Astrocyte (in vitro differentiated cells and primary cell): ENCODE results near the gene HAGHL. TPM values are rescaled to one million over a fixed set of nuclear protein-coding genes. Genes with fewer than 3 reads are reported as not detected.
A peak's percentile ranks its signal among the peaks of the same experiment; 100 is the strongest.

Source experiments
- DNase-seq: peaks from one replicate; pipeline ENCODE4 v3.0.0-alpha.2; 2010; ENCODE audit warnings: low read depth
- FAIRE-seq: peaks from 2 replicates; lab custom pipeline; 2011; peaks lifted over from hg19 to GRCh38; lab: Jason Lieb, UNC
- H2AFZ ChIP-seq: 2 replicates; pipeline ENCODE4 v1.6.0; 2012; ENCODE audit warnings: low read depth, low read length, inconsistent platforms
- H3K27ac ChIP-seq: 2 replicates; pipeline ENCODE4 v1.5.1; 2011; ENCODE audit warnings: low read depth, low read length, inconsistent platforms
- H3K27me3 ChIP-seq: 2 replicates; pipeline ENCODE4 v1.6.0; 2011; ENCODE audit warnings: low read length, inconsistent platforms; ENCODE audit not compliant: insufficient read depth
- H3K36me3 ChIP-seq: 2 replicates; pipeline ENCODE4 v1.5.1; 2011; ENCODE audit warnings: low read length, inconsistent platforms; ENCODE audit not compliant: insufficient read depth
- H3K4me1 ChIP-seq: 2 replicates; pipeline ENCODE4 v1.5.1; 2011; ENCODE audit warnings: low read length, inconsistent platforms; ENCODE audit not compliant: insufficient read depth
- H3K4me2 ChIP-seq: 2 replicates; pipeline ENCODE4 v1.6.0; 2012; ENCODE audit warnings: low read length, inconsistent platforms
- H3K4me3 ChIP-seq: 2 replicates; pipeline ENCODE4 v1.5.1; 2011; ENCODE audit warnings: low read depth, mild to moderate bottlenecking, low read length, inconsistent platforms; ENCODE audit not compliant: insufficient read depth
- H3K79me2 ChIP-seq: 2 replicates; pipeline ENCODE4 v1.6.0; 2012; ENCODE audit warnings: mild to moderate bottlenecking, low read length, inconsistent platforms; ENCODE audit not compliant: insufficient read depth
- H3K9ac ChIP-seq: 2 replicates; pipeline ENCODE4 v1.6.0; 2012; ENCODE audit warnings: mild to moderate bottlenecking, low read length, inconsistent platforms
- H3K9me3 ChIP-seq: 2 replicates; pipeline ENCODE4 v1.5.1; 2012; ENCODE audit warnings: low read depth, mild to moderate bottlenecking, low read length, inconsistent platforms; ENCODE audit not compliant: insufficient read depth
- H4K20me1 ChIP-seq: 2 replicates; pipeline ENCODE4 v1.6.0; 2012; ENCODE audit warnings: low read length, inconsistent platforms; ENCODE audit not compliant: insufficient read depth
- H3K27ac Mint-ChIP-seq: one replicate; pipeline ENCODE4 v1.8.0; 2021; ENCODE audit warnings: mild to moderate bottlenecking, mixed read lengths; ENCODE audit not compliant: unreplicated experiment
- H3K27me3 Mint-ChIP-seq: one replicate; pipeline ENCODE4 v1.8.0; 2021; ENCODE audit warnings: low read depth, mixed read lengths; ENCODE audit not compliant: unreplicated experiment
- H3K36me3 Mint-ChIP-seq: one replicate; pipeline ENCODE4 v1.8.0; 2021; ENCODE audit warnings: low read depth, mixed read lengths; ENCODE audit not compliant: unreplicated experiment
- H3K4me1 Mint-ChIP-seq: one replicate; pipeline ENCODE4 v1.8.0; 2021; ENCODE audit warnings: low read depth, mixed read lengths; ENCODE audit not compliant: unreplicated experiment
- H3K4me3 Mint-ChIP-seq: one replicate; pipeline ENCODE4 v1.8.0; 2021; ENCODE audit warnings: mild to moderate bottlenecking, moderate library complexity, mixed read lengths; ENCODE audit not compliant: unreplicated experiment
- H3K9me3 Mint-ChIP-seq: one replicate; pipeline ENCODE4 v1.8.0; 2021; ENCODE audit warnings: mild to moderate bottlenecking, mixed read lengths; ENCODE audit not compliant: unreplicated experiment
- CTCF ChIP-seq: IDR thresholded peaks from 2 replicates; pipeline ENCODE4 v1.5.1; 2011; ENCODE audit warnings: low read depth, mild to moderate bottlenecking, inconsistent platforms, low read length, moderate library complexity; ENCODE audit not compliant: insufficient read depth
- EZH2 ChIP-seq: IDR thresholded peaks from 2 replicates; pipeline ENCODE4 v1.6.1; 2012; ENCODE audit warnings: mild to moderate bottlenecking, low read length, inconsistent platforms; ENCODE audit not compliant: insufficient read depth
- total RNA-seq: library from RNA; stranded (reverse); gene quantifications from 2 replicates; pipeline ENCODE4 v1.2.1, GENCODE V29; 2021

HAGHL gene
- total RNA-seq, 1 donor from 2014 or later = 15.5 TPM

GRCh38 chr16:760065-760464 lies 33.2 kb downstream of the HAGHL start:
- Mint-ChIP-seq H3K4me1 (no peaks in the 10 kb centered on the region), H3K36me3 (peaks cover 3% of the 10 kb centered on the region), H3K27ac (no peak overlapping the region), H3K9me3 (peaks cover 5% of the 10 kb centered on the region), H3K27me3 (peaks cover 8% of the 10 kb centered on the region), H3K4me3 (no peak overlapping the region)
- no peak for TF ChIP-seq CTCF
- TF ChIP-seq EZH2 = no peak
- Histone ChIP-seq H3K4me1 (peaks cover 7% of the 10 kb centered on the region), H3K27ac (no peak overlapping the region), H4K20me1 (no peaks in the 10 kb centered on the region), H3K4me3 (no peak overlapping the region), H3K79me2 (no peaks in the 10 kb centered on the region), H3K4me2 (peak overlapping the region; percentile 39), H3K27me3 (no peaks in the 10 kb centered on the region), H2AFZ (no peak overlapping the region), H3K36me3 (no peaks in the 10 kb centered on the region), H3K9ac (no peak overlapping the region), H3K9me3 (no peaks in the 10 kb centered on the region)
- FAIRE-seq (no peak), DNase-seq (no peak)

- peaks cover 7% of the 10 kb centered on the region for H3K4me1 ChIP-seq
- H3K9ac ChIP-seq = no peak within 1 kb of the TSS
- no peak for TF ChIP-seq CTCF
- TF ChIP-seq EZH2 = no peak
- H3K79me2 ChIP-seq = no peaks in the 10 kb centered on the region
- no peaks in the 10 kb centered on the region for H3K9me3 ChIP-seq
- FAIRE-seq (no peak), DNase-seq (peak; percentile 21)
- H3K36me3 Mint-ChIP-seq = peaks cover 3% of the 10 kb centered on the region
- no peak within 1 kb of the TSS for H3K27ac ChIP-seq
- no peak within 1 kb of the TSS for H3K4me3 ChIP-seq
- peak within 1 kb of the TSS; percentile 34 for H2AFZ ChIP-seq
- no peaks in the 10 kb centered on the region for H4K20me1 ChIP-seq
- no peaks in the 10 kb centered on the region for H3K4me1 Mint-ChIP-seq
- no peak within 1 kb of the TSS for H3K4me3 Mint-ChIP-seq
- peaks cover 8% of the 10 kb centered on the region for H3K27me3 Mint-ChIP-seq
- H3K4me2 ChIP-seq = peak within 1 kb of the TSS; percentile 39
- H3K9me3 Mint-ChIP-seq = peaks cover 5% of the 10 kb centered on the region
- H3K36me3 ChIP-seq = no peaks in the 10 kb centered on the region
- no peaks in the 10 kb centered on the region for H3K27me3 ChIP-seq
- H3K27ac Mint-ChIP-seq = no peak within 1 kb of the TSS
These were observed 33.8 kb downstream of the HAGHL start, which contains the start of gene MSLN for GRCh38 chr16:760545-761343. Gene MSLN, plus strand, starts transcription at chr16:760734. Its CDS starts 1,947 bp downstream, at chr16:762681.
